CD4-positive, alpha-beta T cell treated with Interleukin-1 beta for 1 hour (primary cell): ENCODE measurements around the gene UEVLD.
A peak's percentile ranks its signal among the peaks of the same experiment; 100 is the strongest.

Experiments
- DNase-seq, 2 donors: peaks; one replicate each; pipeline ENCODE4 v3.0.0-alpha.2; 2020 to 2022

Gene UEVLD

DNA sequence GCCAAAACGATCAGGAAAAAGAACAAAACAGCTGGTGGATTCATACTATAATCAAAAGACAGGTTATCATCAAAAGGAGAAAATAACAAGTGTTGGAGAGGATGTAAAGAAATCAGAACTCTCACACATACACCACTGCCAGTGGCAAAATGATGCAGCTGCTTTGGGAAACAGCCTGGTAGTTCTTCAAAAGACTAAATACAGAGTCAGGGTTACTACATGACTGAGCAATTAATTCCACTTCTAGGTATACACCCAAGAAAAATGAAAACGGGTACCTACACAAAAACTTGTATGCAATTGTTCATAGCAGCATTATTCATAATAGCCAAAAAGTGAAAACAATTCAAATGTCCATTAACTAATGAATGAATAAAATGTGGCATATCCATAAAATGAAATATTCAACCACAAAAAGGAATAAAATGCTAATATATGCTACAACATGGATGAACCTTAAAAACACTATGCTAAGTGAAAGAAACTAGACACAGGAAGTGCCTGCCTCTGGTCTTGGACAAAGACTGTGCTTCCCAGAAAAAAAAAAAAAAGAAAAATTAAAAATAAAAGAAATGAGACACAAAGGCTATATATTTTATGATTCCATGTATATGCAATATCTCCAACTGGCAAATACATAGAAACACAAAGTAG lies 8.3 kb downstream of the UEVLD start:
- DNase-seq, result no peak

DNA sequence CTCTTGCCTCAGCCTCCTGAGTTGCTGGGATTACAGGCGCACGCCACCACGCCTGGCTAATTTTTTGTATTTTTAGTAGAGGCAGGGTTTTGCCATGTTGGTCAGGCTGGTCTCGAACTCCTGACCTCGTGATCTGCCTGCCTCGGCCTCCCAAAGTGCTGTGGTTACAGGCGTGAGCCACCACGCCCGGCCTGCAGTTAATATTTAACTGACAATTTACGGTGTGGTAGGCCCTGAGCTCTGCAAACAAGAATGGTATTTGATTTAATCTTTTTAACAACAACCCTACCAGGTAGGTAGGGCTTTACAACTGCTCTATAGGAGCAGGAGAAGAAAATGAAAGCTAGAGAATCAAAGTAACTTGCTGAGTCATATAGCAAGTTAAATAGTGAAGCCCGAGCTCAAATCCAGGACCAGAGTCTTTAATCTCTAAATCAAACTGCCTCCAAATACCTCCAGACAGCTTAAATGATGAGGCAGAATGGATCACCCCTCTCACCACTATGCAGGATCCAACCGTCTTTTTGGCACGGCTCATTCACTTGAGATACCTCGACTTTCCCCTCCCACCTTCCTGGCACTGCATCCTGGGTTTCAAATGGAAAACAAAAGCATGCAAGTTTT lies 9.4 kb downstream of the UEVLD start:
- DNase-seq, result no peak

DNA sequence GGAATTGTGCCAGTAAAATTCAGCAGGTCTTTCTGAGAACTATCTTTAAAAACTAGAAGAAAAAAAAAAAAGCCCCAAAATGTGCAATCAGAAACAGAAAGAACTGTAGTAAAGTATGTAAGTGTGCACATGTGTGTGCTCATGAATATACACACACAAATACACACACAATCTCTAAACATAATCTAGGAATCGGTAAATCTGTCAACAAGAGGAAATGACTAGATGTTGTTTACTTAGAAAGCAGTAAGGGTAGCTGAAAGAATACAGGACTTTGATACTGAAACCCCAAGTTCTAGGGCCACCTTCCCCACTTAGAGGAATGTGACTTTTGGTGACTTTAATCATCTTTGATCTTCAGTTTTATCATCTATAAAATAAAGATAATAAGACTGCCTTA lies 13.2 kb downstream of the UEVLD start:
- no peak for DNase-seq

DNA sequence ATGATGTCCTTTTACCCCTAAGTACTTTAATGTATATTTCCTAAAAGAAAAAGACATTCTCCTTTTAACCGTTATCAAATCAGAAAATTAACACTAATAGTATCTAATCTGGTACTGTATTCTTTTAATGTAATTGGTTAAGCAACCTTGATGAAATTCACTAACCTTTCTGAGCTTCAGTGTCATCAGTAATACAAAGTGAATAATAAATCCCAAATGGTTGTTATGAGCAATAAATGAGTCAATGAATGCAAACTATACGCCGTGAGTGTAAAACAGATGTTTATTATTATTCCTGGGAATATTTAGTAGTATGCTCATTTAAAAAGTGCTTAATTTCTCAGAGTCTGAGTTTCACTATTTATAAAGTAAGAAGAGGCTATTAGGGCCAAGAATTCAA lies 21.5 kb downstream of the UEVLD start:
- DNase-seq, result no peak

DNA sequence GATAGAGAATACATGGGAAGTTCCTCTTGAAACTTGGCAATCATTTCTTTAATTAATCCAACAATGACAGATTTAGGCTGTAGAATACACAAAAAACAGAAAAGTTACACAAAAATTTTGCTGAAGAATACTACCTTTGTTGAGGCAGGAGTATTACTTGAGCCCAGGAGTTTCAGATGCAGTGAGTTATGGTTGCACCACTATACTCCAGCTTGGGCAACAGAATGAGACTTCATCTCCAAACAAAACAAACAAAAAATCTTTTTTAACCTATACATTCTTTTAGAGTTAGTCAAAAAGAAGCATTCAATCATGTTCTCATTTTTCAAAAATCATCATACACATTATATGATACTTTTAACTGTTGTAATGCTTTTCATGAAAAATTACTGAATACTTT lies 22.1 kb downstream of the UEVLD start:
- no peak for DNase-seq

DNA sequence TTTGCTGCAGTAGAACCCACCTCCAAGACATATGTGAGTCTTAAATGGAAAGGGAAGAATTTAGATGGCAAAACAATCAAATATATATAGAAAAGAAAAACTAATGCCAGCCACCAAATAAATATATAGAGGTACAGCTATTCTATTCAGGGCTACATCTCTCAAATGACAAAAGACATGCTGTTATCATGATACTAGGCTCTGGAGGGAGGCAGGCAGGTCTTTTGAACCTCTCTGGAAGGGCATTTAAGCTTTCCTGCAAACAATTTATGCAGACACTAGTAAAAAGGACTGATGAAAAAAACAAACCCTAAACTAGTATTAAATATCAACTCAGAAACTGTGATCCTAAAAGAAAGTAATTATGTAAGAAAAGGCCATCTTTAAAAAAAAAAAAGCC lies 24.4 kb downstream of the UEVLD start:
- no peak for DNase-seq

DNA sequence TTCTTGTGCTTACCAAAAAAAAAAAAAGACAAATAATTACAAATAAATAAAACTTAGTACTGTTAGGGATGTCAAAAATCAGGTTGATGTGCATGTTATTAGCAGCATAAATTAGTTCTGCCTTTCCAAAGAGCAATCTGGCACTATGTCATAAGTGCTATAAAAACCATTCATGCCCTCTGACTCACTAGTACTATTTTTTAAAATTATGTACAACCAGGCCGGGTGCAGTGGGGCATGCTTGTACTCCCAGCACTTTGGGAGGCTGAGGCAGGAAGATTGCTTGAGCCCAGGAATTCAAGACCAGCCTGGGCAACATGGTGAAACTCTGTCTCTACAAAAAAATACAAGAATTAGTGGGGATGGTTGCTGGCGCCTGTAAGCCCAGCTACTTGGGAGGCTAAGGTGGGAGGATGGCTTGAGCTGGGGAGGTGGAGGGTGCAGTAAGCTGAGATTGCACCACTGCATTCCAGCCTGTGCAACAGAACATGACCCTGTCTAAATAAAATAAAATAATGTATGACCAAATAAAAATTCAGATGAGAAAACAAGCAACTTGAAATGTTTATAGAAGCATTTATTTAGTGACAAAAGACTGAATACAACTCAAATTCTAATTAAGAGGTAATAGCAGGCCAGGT lies 25.3 kb downstream of the UEVLD start:
- DNase-seq, result no peak

DNA sequence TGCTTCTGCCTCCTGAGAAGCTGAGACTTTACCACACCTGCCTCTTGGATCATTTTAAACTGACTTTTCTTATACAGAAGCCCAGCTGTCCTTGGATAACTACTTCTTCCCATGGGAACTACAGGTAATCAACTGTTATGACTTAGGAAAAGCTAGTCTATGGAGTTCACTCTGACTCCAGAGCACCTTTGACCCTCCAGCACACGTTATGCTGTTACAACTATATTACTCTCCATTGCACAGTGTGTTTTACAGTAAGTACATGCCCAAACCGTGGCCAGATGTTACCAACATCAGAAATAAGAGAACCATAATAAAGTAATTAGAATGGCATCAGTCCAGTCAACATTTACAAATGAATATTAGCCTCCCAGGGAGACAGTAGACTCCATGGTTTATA lies 40.5 kb downstream of the UEVLD start:
- no peak for DNase-seq

DNA sequence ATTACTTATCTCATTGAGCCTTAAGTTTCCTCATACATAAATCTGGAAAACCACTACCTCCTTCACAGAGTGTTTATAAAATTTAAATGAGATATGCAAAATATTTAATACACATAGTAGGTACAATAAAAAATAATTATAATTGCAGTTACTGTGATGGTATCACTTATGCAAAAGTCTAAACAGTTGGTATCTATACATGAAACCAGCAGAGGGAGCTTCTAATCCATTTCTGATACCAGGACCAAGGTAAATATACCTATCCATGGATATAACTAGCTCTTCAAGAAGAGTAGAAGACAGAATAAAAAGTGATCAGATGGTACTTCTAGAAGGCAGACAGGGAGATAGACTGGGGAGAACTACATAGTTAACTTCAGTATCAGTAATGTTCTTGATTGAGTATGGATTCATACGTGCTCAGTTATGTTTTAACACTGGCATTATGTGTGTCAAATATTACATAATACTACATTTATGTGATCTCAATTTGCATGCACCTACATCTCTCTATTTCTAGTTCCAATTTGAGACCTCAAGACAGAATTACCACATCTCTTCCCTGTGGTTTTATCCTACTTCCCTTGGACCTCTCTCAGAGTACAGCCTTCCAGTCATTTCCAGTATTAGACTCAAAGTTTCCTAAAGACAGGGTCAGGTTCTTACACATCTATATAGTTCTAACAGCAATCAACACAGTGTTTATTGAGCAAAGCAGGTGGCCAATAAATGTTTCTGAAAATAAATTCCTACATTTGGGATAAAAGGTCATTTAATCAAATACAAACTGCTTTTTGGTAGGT lies 48.1 kb downstream of the UEVLD start:
- peak in 1 of 2 donors; percentile 63 for DNase-seq

DNA sequence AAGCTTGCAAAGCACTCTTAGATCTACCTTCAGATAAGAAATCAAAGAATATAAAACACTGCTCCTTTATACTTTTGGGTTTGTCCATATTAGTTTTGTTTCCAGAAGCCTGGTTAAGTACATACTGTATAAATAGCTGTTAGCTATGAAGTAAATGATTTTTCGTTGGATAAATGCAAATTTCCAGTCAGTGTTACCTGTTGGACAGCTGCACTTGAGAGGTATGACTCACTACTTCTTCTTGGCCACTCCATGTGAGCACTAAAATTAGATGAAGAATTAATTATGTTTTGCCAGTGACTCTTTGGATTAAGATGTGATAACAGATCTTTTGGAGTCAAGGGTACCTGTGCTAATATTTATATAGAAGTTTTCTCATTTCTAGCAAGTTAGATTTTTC lies 52.3 kb downstream of the UEVLD start:
- no peak for DNase-seq

DNA sequence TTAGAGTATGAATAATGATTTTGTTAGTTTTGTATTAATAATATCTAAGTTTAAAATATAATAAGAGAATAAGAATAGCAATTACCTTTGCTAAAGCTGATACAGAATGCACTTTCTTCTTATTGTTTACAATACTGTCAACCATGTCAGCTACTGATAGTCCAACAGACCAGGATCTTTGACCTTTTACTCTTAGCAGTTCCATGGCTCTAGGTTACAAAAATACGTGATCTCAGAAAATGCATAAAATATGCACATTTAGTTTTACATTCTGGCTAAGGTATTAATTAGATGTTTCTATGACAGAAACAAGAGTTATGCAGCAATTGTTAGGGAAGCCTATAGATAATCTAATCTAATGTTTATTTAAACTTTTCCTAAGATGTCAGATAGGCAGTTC lies 54.3 kb downstream of the UEVLD start:
- no peak for DNase-seq

DNA sequence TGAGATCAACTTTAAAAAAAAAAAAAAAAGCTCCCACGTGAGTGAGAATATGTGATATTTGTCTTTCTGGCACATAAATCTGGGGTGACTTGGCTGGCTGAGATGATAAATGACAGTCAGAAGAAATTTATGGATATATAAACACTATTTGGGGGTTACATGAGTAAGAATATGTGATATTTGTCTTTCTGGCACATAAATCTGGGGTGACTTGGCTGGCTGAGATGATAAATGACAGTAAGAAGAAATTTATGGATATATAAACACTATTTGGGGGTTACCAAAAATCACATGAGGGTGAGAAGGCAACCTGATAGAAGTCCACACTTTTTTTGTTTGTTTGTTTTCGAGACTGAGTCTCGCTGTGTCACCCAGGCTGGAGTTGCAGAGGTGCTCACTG lies 55.2 kb downstream of the UEVLD start:
- no peak for DNase-seq

DNA sequence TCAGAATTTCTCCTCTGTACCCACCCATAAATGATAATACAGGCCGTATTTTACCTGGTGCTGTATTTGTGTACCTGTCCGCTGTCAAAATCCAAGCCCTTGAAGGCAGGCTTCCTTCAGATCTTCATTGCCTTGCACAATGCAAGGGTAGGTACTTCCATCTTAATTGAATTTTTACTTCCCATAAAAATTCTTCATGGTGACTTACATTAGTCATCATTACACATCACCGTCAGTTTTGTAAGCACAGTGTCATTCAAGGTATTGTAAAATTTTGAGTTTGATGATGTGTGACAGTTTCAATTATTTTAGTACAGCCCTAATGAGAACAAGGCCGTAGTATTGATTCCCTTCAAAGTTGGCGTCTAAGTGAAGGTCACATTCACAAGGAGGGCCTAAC lies 61.0 kb downstream of the UEVLD start:
- peak in 1 of 2 donors; percentile 27 for DNase-seq

DNA sequence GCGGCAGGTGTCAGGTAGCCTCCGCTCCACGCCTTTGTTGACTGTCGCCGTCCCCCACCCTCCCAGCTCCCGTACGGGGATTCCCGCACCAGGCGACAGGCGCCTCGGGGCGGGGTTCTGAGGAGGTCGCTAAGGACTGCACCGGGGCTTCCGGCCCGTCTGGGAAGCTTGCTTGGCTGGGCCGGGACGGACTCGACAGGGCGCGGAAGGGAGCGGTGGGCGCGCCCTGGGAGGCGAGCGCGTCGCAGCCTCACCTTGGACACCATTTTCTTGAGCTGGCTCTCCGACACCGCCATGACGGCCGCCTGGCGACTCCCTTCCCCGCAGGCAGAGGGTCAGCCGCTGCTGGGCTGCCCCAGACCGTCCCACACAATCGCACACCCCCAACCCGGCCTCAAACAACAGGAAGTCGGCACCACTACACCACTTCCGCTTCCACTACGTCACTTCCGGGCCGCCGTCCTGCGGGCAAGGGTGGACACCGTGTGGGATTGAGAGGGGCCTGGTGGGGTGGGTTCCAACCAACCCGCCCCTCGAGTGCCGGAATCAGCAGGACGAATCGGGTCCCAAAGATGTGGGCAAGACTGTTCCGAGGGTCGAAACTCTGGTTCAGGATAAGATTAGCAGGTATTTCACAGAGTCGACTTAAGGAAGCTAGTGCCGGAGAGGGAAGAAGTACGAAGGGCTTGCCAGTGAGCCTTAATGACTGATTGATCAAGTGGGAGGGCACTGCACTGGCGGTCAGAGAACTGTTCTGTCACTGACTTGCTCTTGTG lies 61.8 kb downstream of the UEVLD start, which contains the start of gene TSG101:
Gene TSG101, minus strand, starts transcription at position 422 of the 776 bp plus-strand sequence. Its CDS starts 126 bp downstream, at position 296.
- DNase-seq, result peak; percentile 94 to 95

DNA sequence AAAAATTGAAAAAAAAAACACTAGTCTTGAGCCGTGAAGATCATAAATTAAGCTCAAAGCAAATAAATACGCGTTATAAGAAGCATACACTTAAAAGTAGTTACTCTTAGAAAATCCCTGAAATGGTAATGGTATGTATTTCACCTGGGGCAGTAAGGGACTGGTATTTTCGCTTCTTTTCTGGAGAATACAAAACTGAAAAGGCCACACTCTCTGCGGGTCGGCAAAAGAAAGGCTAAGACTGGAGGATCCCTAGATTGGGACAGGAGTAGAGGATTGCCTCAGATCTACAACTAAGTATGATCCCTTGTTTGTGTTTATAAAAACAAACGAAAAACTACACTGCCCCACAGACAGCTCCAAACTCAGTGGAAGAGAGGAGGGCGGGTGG lies 62.4 kb downstream of the UEVLD start:
- no peak for DNase-seq

DNA sequence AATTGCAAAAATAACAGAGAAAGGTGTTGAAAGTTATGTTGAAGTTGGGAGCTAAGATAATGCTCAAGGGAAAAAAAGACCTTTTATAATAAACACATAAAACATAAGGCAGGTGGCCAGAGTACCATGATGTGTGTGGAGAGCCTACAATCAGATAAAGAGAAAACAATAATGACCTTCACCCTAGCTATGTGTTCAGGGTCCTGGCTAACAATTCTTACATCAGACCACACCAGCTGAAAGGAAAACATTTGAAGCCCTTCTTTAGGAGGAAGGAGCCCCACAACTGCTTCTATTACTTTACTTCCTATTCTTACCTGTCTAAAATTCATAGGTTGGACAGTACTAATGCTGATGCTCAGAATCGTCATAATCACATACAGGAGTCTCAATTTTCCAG lies 64.3 kb downstream of the UEVLD start:
- DNase-seq, result no peak

DNA sequence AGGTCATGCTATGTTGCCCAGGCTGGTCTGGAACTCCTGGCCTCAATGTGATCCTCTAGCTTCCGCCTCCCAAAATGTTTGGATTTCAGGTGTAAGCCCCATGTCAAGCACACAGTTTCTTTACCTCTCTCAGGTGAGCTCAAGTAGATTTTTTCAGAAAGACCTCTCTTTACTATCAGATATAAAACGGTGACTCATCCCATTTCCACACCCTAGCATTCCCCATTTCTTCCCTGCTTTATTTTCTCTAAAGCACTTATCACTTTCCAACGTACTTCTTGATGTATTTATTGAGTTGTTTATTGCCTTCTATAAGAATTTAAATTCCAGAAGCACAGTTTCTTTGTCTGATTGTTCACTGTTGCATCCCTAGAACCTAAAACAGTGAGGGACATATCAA lies 65.5 kb downstream of the UEVLD start:
- no peak for DNase-seq

DNA sequence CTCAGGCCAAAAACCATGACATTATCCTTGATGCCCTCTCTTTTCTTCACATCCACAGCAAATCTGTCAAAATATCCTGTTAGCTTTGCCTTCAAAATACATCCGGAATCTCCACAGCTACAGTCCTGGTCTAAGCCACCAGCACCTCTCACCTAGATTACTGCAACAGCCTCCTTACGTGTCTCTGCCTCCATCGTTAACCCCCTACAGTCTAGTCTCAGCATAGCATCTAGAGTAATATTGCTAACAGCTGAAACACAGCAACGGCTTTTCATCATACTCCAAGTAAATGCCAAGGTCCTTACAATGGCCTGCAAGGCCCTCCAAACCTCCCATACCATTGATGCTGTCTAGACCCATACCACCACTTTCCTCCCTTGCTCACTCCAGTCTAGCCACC lies 66.1 kb downstream of the UEVLD start:
- DNase-seq, result peak in 1 of 2 donors; percentile 6

DNA sequence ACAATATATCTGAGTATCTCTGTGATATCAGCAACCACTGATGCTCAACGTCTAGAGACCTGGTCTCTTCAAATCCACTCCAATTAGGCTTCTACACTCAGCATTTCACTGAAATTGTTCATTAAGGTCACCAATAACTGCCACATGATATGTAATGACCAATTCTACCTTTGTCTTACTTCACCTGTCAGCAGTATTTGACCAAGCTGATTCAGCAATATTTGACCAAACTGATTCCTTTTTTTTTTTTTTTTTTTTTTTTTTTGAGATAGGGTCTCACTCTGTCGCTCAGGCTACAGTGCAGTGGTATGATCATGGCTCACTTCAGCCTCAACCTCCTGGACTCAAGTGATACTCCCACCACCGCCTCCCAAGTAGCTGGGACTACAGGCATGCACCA lies 67.4 kb downstream of the UEVLD start:
- no peak for DNase-seq

DNA sequence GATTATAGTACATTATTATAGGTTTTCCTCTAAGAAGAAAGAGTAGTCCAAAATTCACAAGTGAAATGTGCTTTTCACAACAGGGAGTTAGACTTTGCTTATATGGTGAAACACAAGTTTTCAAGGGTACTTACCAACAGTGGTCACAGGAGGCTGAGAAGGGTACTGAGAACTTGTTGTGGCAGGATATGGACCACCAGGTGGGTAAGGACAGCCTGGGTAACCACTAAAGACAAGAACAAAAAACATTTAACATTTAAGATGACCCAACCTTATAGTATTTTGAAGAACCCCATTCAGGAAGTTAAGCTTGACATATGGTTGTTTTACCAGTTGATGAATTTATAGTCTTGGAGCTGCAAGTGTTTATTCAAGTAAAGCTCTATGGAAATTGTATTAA lies 86.2 kb downstream of the UEVLD start:
- DNase-seq, result no peak

DNA sequence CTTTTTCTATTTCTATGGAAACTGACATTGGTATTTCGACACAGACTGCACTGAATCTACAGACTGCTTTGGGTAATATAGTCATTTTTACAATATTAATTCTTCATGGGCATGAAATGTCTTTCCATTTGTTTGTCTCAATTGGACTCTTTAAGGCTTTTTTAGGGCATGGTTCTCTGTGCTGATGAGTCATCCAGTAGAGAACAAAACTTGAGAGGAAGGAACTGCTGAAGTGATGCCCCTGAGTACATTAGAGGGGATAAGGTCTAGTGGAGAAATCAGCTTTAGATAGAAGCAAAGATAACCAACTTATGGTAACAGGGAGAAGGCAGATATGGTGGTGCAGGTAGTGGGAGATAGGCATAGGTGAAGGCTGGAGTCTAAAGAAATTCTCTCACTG lies 86.9 kb downstream of the UEVLD start:
- DNase-seq, result no peak

DNA sequence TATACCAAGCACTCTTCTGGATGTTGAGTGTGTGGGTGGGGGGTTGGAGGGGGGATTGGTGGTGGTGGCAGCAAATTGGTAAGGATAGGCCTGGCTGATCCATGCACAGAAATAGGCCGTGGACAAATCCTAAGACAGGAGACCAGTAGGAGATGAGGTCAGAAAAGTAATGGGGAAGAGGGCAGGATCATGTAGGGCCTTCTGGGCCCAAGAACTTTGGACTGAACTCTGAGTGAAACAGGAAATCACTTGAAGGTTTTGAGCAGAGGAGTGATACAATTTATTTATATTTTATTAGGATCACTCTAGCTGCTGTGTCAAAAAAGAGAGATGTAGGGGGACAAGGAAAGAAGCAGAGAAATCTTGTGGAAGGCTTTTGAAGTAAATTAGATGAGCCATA lies 90.5 kb downstream of the UEVLD start:
- DNase-seq, result no peak

DNA sequence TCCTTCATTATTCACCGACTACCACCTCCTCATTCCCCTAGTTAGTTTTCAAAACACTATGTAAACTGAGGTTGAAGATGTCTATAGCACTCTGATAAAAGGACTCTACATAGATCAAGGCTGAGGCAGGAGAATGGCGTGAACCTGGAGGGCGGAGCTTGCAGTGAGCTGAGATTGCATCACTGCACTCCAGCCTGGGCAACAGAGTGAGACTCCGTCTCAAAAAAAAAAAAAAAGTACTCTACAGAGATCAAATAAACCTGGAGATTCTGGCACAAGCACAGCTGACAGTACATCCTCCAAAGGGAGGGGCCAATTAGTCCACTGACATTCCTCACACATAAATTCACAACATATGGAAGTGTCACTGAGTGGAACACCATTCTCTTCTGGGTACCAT lies 92.8 kb downstream of the UEVLD start:
- no peak for DNase-seq
